ENCODE results near the gene CDH20.

- TF ChIP-seq, protein P1, sequence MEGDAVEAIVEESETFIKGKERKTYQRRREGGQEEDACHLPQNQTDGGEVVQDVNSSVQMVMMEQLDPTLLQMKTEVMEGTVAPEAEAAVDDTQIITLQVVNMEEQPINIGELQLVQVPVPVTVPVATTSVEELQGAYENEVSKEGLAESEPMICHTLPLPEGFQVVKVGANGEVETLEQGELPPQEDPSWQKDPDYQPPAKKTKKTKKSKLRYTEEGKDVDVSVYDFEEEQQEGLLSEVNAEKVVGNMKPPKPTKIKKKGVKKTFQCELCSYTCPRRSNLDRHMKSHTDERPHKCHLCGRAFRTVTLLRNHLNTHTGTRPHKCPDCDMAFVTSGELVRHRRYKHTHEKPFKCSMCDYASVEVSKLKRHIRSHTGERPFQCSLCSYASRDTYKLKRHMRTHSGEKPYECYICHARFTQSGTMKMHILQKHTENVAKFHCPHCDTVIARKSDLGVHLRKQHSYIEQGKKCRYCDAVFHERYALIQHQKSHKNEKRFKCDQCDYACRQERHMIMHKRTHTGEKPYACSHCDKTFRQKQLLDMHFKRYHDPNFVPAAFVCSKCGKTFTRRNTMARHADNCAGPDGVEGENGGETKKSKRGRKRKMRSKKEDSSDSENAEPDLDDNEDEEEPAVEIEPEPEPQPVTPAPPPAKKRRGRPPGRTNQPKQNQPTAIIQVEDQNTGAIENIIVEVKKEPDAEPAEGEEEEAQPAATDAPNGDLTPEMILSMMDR (IDR thresholded peaks at IDR 0.05 in 2 of 3, conservative IDR thresholded peaks at IDR 0.05 in 1 of 3; ENCODE audit: borderline replicate concordance in 1 of 3, insufficient read depth in 1 of 3, low read depth in 2 of 3, low read length in 2 of 3): no peak
- TF ChIP-seq POLR2A (IDR thresholded peaks at IDR 0.05; ENCODE audit: borderline replicate concordance, extremely low read depth, insufficient read depth, insufficient read length) (no peak), ZNF274 (IDR thresholded peaks at IDR 0.05; ENCODE audit: low read depth, low read length) (no peak), FOSL1 (IDR thresholded peaks at IDR 0.05; ENCODE audit: low read depth) (no peak), RAD21 (IDR thresholded peaks at IDR 0.05; ENCODE audit: low read depth) (no peak), SRF (IDR thresholded peaks at IDR 0.05; ENCODE audit: low read depth) (no peak)
Observed at GRCh38 chr18:61489334-61489733, 156.1 kb downstream of the CDH20 start.
